H9 (cell line): ENCODE data around the gene PPT1. TPM values are rescaled to one million over a fixed set of nuclear protein-coding genes. Genes with fewer than 3 reads are reported as not detected.

Experiments used
- DNase-seq: peaks from one replicate; pipeline ENCODE4 v3.0.0-alpha.2; 2017
- H2AFZ ChIP-seq: one replicate; pipeline ENCODE4 v1.6.1; 2013; ENCODE audit warnings: mild to moderate bottlenecking, low read length, control low read depth, moderate library complexity
- H2AK5ac ChIP-seq: 2 replicates; pipeline ENCODE4 v1.6.1; 2013; ENCODE audit warnings: low read length, control low read depth, mixed read lengths; ENCODE audit not compliant: insufficient read length
- H2BK120ac ChIP-seq: one replicate; pipeline ENCODE4 v1.6.1; 2013; ENCODE audit warnings: low read depth, mild to moderate bottlenecking, low read length, control low read depth, inconsistent platforms; ENCODE audit not compliant: poor library complexity, severe bottlenecking
- H2BK12ac ChIP-seq: 2 replicates; pipeline ENCODE4 v1.6.1; 2013; ENCODE audit warnings: low read length, control low read depth, mixed read lengths, low read depth; ENCODE audit not compliant: insufficient read length
- H2BK15ac ChIP-seq: 2 replicates; pipeline ENCODE4 v1.6.1; 2013; ENCODE audit warnings: low read depth, low read length, control low read depth
- H2BK20ac ChIP-seq: one replicate; pipeline ENCODE4 v1.6.1; 2013; ENCODE audit warnings: low read depth, mild to moderate bottlenecking, low read length, control low read depth, inconsistent platforms; ENCODE audit not compliant: poor library complexity, severe bottlenecking
- H2BK5ac ChIP-seq: 2 replicates; pipeline ENCODE4 v1.6.1; 2013; ENCODE audit warnings: low read length, control low read depth, mixed read lengths; ENCODE audit not compliant: insufficient read length
- H3K14ac ChIP-seq: 2 replicates; pipeline ENCODE4 v1.6.1; 2013; ENCODE audit warnings: low read length, control low read depth; ENCODE audit not compliant: insufficient read depth
- H3K18ac ChIP-seq: 2 replicates; pipeline ENCODE4 v1.6.1; 2013; ENCODE audit warnings: low read depth, mild to moderate bottlenecking, mixed read lengths, low read length, control low read depth; ENCODE audit not compliant: insufficient read length
- H3K23ac ChIP-seq: 2 replicates; pipeline ENCODE4 v1.6.1; 2013; ENCODE audit warnings: low read length, control low read depth, mixed read lengths, low read depth; ENCODE audit not compliant: insufficient read length
- H3K23me2 ChIP-seq: 2 replicates; pipeline ENCODE4 v1.6.1; 2013; ENCODE audit warnings: low read depth, mild to moderate bottlenecking, mixed read lengths, low read length, control low read depth; ENCODE audit not compliant: insufficient read length, poor library complexity, severe bottlenecking
- H3K27ac ChIP-seq: 2 replicates; pipeline ENCODE4 v1.5.1; 2013; ENCODE audit warnings: low read length, control low read depth, mixed read lengths, low read depth; ENCODE audit not compliant: insufficient read length
- H3K27me3 ChIP-seq: 2 replicates; pipeline ENCODE4 v1.6.1; 2013; ENCODE audit warnings: low read length, control low read depth, inconsistent platforms; ENCODE audit not compliant: insufficient read depth
- H3K4ac ChIP-seq: 2 replicates; pipeline ENCODE4 v1.6.1; 2013; ENCODE audit warnings: low read depth, mild to moderate bottlenecking, control low read depth, inconsistent platforms, low read length, moderate library complexity
- H3K4me1 ChIP-seq: 2 replicates; pipeline ENCODE4 v1.6.1; 2013; ENCODE audit warnings: low read length, control low read depth, inconsistent platforms; ENCODE audit not compliant: insufficient read depth
- H3K4me2 ChIP-seq: 2 replicates; pipeline ENCODE4 v1.6.1; 2013; ENCODE audit warnings: low read length, control low read depth, mixed read lengths; ENCODE audit not compliant: insufficient read length, insufficient read depth
- H3K56ac ChIP-seq: 2 replicates; pipeline ENCODE4 v1.6.1; 2013; ENCODE audit warnings: low read depth, mild to moderate bottlenecking, mixed read lengths, low read length, control low read depth; ENCODE audit not compliant: insufficient read length
- H3K79me1 ChIP-seq: 2 replicates; pipeline ENCODE4 v1.6.1; 2013; ENCODE audit warnings: low read depth, mild to moderate bottlenecking, moderate library complexity, low read length, control low read depth, inconsistent platforms; ENCODE audit not compliant: insufficient read depth, poor library complexity, severe bottlenecking
- H3K79me2 ChIP-seq: 2 replicates; pipeline ENCODE4 v1.6.1; 2013; ENCODE audit warnings: low read length, control low read depth, inconsistent platforms; ENCODE audit not compliant: insufficient read depth
- H3K9ac ChIP-seq: 2 replicates; pipeline ENCODE4 v1.6.1; 2013; ENCODE audit warnings: low read length, control low read depth, mixed read lengths; ENCODE audit not compliant: insufficient read length; ENCODE audit errors: extremely low read depth
- H3K9me3 ChIP-seq: one replicate; pipeline ENCODE4 v1.6.1; 2013; ENCODE audit warnings: low read depth, low read length, inconsistent platforms; ENCODE audit not compliant: control insufficient read depth
- H3T11ph ChIP-seq: one replicate; pipeline ENCODE4 v1.6.1; 2013; ENCODE audit warnings: mild to moderate bottlenecking, low read length, control low read depth, inconsistent platforms
- H4K20me1 ChIP-seq: one replicate; pipeline ENCODE4 v1.6.1; 2013; ENCODE audit not compliant: control insufficient read depth, insufficient read length, insufficient read depth
- H4K5ac ChIP-seq: 2 replicates; pipeline ENCODE4 v1.6.1; 2013; ENCODE audit warnings: low read depth, mild to moderate bottlenecking, mixed read lengths, low read length, control low read depth; ENCODE audit not compliant: insufficient read length
- H4K8ac ChIP-seq: replicated peaks from 2 replicates; pipeline ENCODE4 v1.6.1; 2013; ENCODE audit warnings: low read length, control low read depth, mixed read lengths, low read depth; ENCODE audit not compliant: insufficient read length
- H4K91ac ChIP-seq: 2 replicates; pipeline ENCODE4 v1.6.1; 2013; ENCODE audit warnings: low read depth, mild to moderate bottlenecking, moderate library complexity, mixed read lengths, low read length, control low read depth; ENCODE audit not compliant: insufficient read length
- H3K27ac Mint-ChIP-seq, 3 experiments: 2 replicates in 2 of 3; 3 replicates in 1 of 3; pipeline ENCODE4 v1.8.0; 2020 to 2021; ENCODE audit warnings: mixed read lengths in 3 of 3, mild to moderate bottlenecking in 1 of 3, moderate library complexity in 1 of 3
- H3K27me3 Mint-ChIP-seq: 2 replicates; pipeline ENCODE4 v1.8.0; 2021; ENCODE audit warnings: low read depth, mild to moderate bottlenecking, moderate library complexity, mixed read lengths
- H3K36me3 Mint-ChIP-seq, 3 experiments: 2 replicates in 2 of 3; 3 replicates in 1 of 3; pipeline ENCODE4 v1.8.0; 2020 to 2021; ENCODE audit warnings: low read depth in 3 of 3, mixed read lengths in 3 of 3; ENCODE audit not compliant: insufficient read depth in 1 of 3
- H3K4me1 Mint-ChIP-seq, 2 experiments: 2 replicates each; pipeline ENCODE4 v1.8.0; 2020; ENCODE audit warnings: mixed read lengths in 2 of 2
- H3K4me3 Mint-ChIP-seq, 2 experiments: 2 replicates in 1 of 2; 3 replicates in 1 of 2; pipeline ENCODE4 v1.8.0; 2020 to 2021; ENCODE audit warnings: mild to moderate bottlenecking in 2 of 2, mixed read lengths in 2 of 2, moderate library complexity in 1 of 2
- H3K9me3 Mint-ChIP-seq, 2 experiments: 2 replicates in 1 of 2; 3 replicates in 1 of 2; pipeline ENCODE4 v1.8.0; 2020; ENCODE audit warnings: mild to moderate bottlenecking in 2 of 2, mixed read lengths in 2 of 2, moderate library complexity in 1 of 2
- WGBS: extraction: QIAGEN DNeasy Blood & Tissue Kit; methylation state at CpG from one replicate; pipeline ENCODE4 v1.1.7; 2013; ENCODE audit warnings: missing lambda C conversion rate, low lambda C conversion rate, mixed read lengths; ENCODE audit not compliant: insufficient read length; ENCODE audit errors: extremely low coverage; 5-methylcytosine and 5-hydroxymethylcytosine counted together
- total RNA-seq: library from RNA; stranded (reverse); gene quantifications from 2 replicates; pipeline ENCODE4 v1.2.1, GENCODE V29; 2021
- TF ChIP-seq, protein P1 (sequence below): fragments of 200-600 bp; sonication (generic); conservative IDR thresholded peaks from 3 replicates; pipeline ENCODE4 v1.8.0; 2021; ENCODE audit warnings: antibody characterized with exemption, mild to moderate bottlenecking

Gene PPT1
- total RNA-seq, 1 experiment from 2014 or later = 109 TPM

DNA sequence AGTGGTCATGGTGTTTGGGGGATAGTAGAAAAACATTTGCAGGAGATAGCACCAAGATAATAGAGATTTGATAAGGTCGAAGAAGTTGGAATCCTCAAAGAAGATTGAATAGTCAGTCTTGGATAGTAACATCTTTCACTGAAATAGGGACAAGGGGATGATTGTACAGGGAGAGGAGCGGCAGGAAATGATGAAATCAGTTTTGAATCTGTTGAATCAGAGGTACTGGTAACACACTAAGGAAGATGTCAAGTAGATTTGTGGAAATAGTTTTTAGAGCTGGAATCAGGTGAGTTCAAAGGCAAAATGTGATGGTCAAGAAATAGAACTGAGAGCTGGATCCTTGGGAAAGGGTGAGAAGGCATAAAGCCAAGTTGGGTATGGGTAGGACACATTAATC lies 30.0 kb downstream of the PPT1 start:
- Histone ChIP-seq H3K56ac (no peak overlapping the region), H3K23ac (no peak overlapping the region), H2BK15ac (no peak overlapping the region), H3K4ac (no peak overlapping the region), H2AK5ac (no peak overlapping the region), H2BK120ac (no peak overlapping the region), H3K18ac (no peak overlapping the region), H4K5ac (no peak overlapping the region), H4K91ac (no peak overlapping the region), H3K23me2 (no peaks in the 10 kb centered on the region), H3K4me1 (no peaks in the 10 kb centered on the region), H2AFZ (no peak overlapping the region), H4K8ac (no peak overlapping the region), H3K27ac (no peak overlapping the region), H2BK12ac (no peak overlapping the region), H3K79me1 (no peaks in the 10 kb centered on the region), H3K14ac (no peak overlapping the region), H3K9ac (no peak overlapping the region), H3K9me3 (no peaks in the 10 kb centered on the region), H4K20me1 (no peaks in the 10 kb centered on the region), H3T11ph (no peak overlapping the region), H2BK5ac (no peak overlapping the region), H2BK20ac (no peak overlapping the region), H3K27me3 (no peaks in the 10 kb centered on the region), H3K4me2 (no peak overlapping the region), H3K79me2 (no peaks in the 10 kb centered on the region)
- Mint-ChIP-seq H3K9me3 (no peaks in the 10 kb centered on the region), H3K4me3 (no peak overlapping the region), H3K27me3 (no peaks in the 10 kb centered on the region), H3K27ac (peak overlapping the region in 1 of 3 experiments; percentile 12; a peak in 1 of 7 replicates), H3K4me1 (no peaks in the 10 kb centered on the region), H3K36me3 (peaks cover 46 to 86% (median 84%) of the 10 kb centered on the region in 3 experiments; a peak in 6 of 7 replicates)
- DNase-seq = no peak
- no CpG with 5 or more reads among the region's 2 CpGs for WGBS
- TF ChIP-seq, protein P1, sequence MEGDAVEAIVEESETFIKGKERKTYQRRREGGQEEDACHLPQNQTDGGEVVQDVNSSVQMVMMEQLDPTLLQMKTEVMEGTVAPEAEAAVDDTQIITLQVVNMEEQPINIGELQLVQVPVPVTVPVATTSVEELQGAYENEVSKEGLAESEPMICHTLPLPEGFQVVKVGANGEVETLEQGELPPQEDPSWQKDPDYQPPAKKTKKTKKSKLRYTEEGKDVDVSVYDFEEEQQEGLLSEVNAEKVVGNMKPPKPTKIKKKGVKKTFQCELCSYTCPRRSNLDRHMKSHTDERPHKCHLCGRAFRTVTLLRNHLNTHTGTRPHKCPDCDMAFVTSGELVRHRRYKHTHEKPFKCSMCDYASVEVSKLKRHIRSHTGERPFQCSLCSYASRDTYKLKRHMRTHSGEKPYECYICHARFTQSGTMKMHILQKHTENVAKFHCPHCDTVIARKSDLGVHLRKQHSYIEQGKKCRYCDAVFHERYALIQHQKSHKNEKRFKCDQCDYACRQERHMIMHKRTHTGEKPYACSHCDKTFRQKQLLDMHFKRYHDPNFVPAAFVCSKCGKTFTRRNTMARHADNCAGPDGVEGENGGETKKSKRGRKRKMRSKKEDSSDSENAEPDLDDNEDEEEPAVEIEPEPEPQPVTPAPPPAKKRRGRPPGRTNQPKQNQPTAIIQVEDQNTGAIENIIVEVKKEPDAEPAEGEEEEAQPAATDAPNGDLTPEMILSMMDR = no peak
